Panc1 (cell line): ENCODE data around the gene STK31. TPM values are rescaled to one million over a fixed set of nuclear protein-coding genes. Genes with fewer than 3 reads are reported as not detected.
"Not testable (repeated sequence)": the region's sequence is repeated elsewhere in the genome, so short reads cannot be mapped to it uniquely, and the experiment has no call there.

ENCODE experiments used
- ATAC-seq: fragments of 200-7000 bp; cut with Tn5 transposase; 2 replicates; pipeline ENCODE4 v1.9.1; 2020; ENCODE audit warnings: mild to moderate bottlenecking, moderate library complexity
- BruUV-seq: library from RNA; stranded (reverse); fragments of 400-500 nt; replicated peaks from 2 replicates; lab custom pipeline; 2021; lab: Mats Ljungman, UMichigan
- CTCF ChIA-PET: fragments of 300-600 bp; sonication (Branson Sonifier 250); formaldehyde crosslinking; loops from one replicate; lab custom pipeline; 2022; ENCODE audit warnings: antibody characterized with exemption; lab: Charles Lee
- POLR2A ChIA-PET: fragments of 300-600 bp; sonication (Branson Sonifier 250); formaldehyde crosslinking; loops from one replicate; lab custom pipeline; 2022; ENCODE audit warnings: antibody characterized with exemption; lab: Charles Lee
- DNase-seq: peaks from one replicate; pipeline ENCODE4 v3.0.0-alpha.2; 2010; ENCODE audit warnings: low read depth, low spot score
- H3K27ac ChIP-seq: 2 replicates; pipeline ENCODE4 v1.5.1; 2011; ENCODE audit warnings: mild to moderate bottlenecking, low read length, inconsistent platforms
- H3K27me3 ChIP-seq: fragments of 200-500 bp; sonication (Bioruptor generic); 2 replicates; pipeline ENCODE4 v1.6.0; 2014; ENCODE audit warnings: low read length, inconsistent platforms; ENCODE audit not compliant: control insufficient read depth, insufficient read depth
- H3K36me3 ChIP-seq: fragments of 200-500 bp; sonication (Bioruptor generic); 2 replicates; pipeline ENCODE4 v1.5.1; 2014; ENCODE audit warnings: inconsistent platforms, mild to moderate bottlenecking, low read length, moderate library complexity; ENCODE audit not compliant: control insufficient read depth, insufficient read depth
- H3K4me1 ChIP-seq: 2 replicates; pipeline ENCODE4 v1.5.1; 2011; ENCODE audit warnings: inconsistent platforms, mild to moderate bottlenecking, low read length, moderate library complexity; ENCODE audit not compliant: control insufficient read depth, insufficient read depth
- H3K4me3 ChIP-seq, 2 experiments: 2 replicates each; pipeline ENCODE4 v1.5.1; 2011 to 2012; ENCODE audit warnings: low read depth in 2 of 2, low read length in 2 of 2, mild to moderate bottlenecking in 2 of 2, inconsistent platforms in 1 of 2, moderate library complexity in 1 of 2
- H3K9me3 ChIP-seq: fragments of 200-500 bp; sonication (Bioruptor generic); 2 replicates; pipeline ENCODE4 v1.5.1; 2014; ENCODE audit warnings: low read depth, mild to moderate bottlenecking, inconsistent platforms, low read length, moderate library complexity; ENCODE audit not compliant: control insufficient read depth, insufficient read depth
- CTCF ChIP-seq: fragments of 450-650 bp; IDR thresholded peaks from 2 replicates; pipeline ENCODE4 v1.5.1; 2017; ENCODE audit warnings: mild to moderate bottlenecking
- POLR2AphosphoS5 ChIP-seq: IDR thresholded peaks from 2 replicates; pipeline ENCODE4 v1.6.1; 2012; ENCODE audit warnings: mild to moderate bottlenecking, low read depth, low read length, moderate library complexity
- REST ChIP-seq, 2 experiments: IDR thresholded peaks; 2 replicates each; pipeline ENCODE4 v1.6.1; 2011 to 2012; ENCODE audit warnings: low read depth in 2 of 2, control low read depth in 1 of 2, low read length in 1 of 2, mild to moderate bottlenecking in 1 of 2, moderate library complexity in 1 of 2; ENCODE audit not compliant: insufficient read depth in 1 of 2
- SIN3A ChIP-seq: IDR thresholded peaks from 2 replicates; pipeline ENCODE4 v1.6.1; 2012; ENCODE audit warnings: low read depth, mild to moderate bottlenecking, low read length, moderate library complexity, borderline replicate concordance; ENCODE audit not compliant: insufficient read depth
- TCF7L2 ChIP-seq: IDR thresholded peaks from 2 replicates; pipeline ENCODE4 v1.6.1; 2011; ENCODE audit warnings: mild to moderate bottlenecking, low read depth, low read length, inconsistent platforms
- in situ Hi-C: cut with HindIII; loops from 2 replicates; pipeline ENCODE4 v1.10.0; 2016; ENCODE audit warnings: low sequenced_read_pairs, low pct_unique_long_range_greater_than_20kb
- intact Hi-C: fragments of 100-400 bp; cut with micrococcal nuclease; formaldehyde crosslinking; loops from one replicate; pipeline ENCODE4 v1.10.0; 2022; ENCODE audit not compliant: unreplicated experiment
- total RNA-seq: library from RNA; stranded (reverse); gene quantifications from one replicate; pipeline ENCODE4 v1.2.1, GENCODE V29; 2021; ENCODE audit not compliant: unreplicated experiment

Gene STK31
- total RNA-seq, 1 experiment from 2014 or later = 1.0 TPM

- ATAC-seq (no peak), DNase-seq (no peak)
- H3K36me3 ChIP-seq = no peaks in the 10 kb centered on the region
- no peak overlapping the region for H3K27ac ChIP-seq
- no peak overlapping the region for H3K4me3 ChIP-seq
- no TSS peak for BruUV-seq
- no peaks in the 10 kb centered on the region for H3K9me3 ChIP-seq
- intact Hi-C loops (no loop called here), in situ Hi-C loops (no loop called here)
- ChIA-PET POLR2A (no interaction called here), CTCF (no interaction called here)
- TF ChIP-seq SIN3A (no peak), POLR2AphosphoS5 (no peak), REST (IDR thresholded peaks at IDR 0.05; ENCODE audit: insufficient read depth in 1 of 2, low read depth in 2 of 2, low read length in 1 of 2) (no peak)
- H3K27me3 ChIP-seq = no peaks in the 10 kb centered on the region
- H3K4me1 ChIP-seq = no peaks in the 10 kb centered on the region
Measured at GRCh38 chr7:23833405-23833804, 123.4 kb downstream of the STK31 start.

- H3K27ac ChIP-seq, H3K9me3 ChIP-seq, H3K4me1 ChIP-seq, H3K4me3 ChIP-seq, DNase-seq, H3K36me3 ChIP-seq, CTCF ChIA-PET, intact Hi-C loops, POLR2A ChIA-PET, ATAC-seq, H3K27me3 ChIP-seq, in situ Hi-C loops, BruUV-seq: not testable (repeated sequence)
Measured at GRCh38 chr7:23844837-23845236, 134.8 kb downstream of the STK31 start.

- H3K4me3 ChIP-seq = no peak overlapping the region
- H3K9me3 ChIP-seq = no peaks in the 10 kb centered on the region; the same call in 1 of the 2 replicates
- DNase-seq (no peak), ATAC-seq (no peak)
- in situ Hi-C loops (no loop called here), intact Hi-C loops (no loop called here)
- no peaks in the 10 kb centered on the region for H3K27me3 ChIP-seq
- no peak for TF ChIP-seq CTCF
- TF ChIP-seq POLR2AphosphoS5 = no peak
- no peak for TF ChIP-seq TCF7L2
- TF ChIP-seq SIN3A = no peak
- TF ChIP-seq REST (IDR thresholded peaks at IDR 0.05; ENCODE audit: insufficient read depth in 1 of 2, low read depth in 2 of 2, low read length in 1 of 2) = no peak
- H3K36me3 ChIP-seq = no peaks in the 10 kb centered on the region
- no peaks in the 10 kb centered on the region for H3K4me1 ChIP-seq
- ChIA-PET POLR2A (no interaction called here), CTCF (no interaction called here)
- no TSS peak for BruUV-seq
- no peak overlapping the region for H3K27ac ChIP-seq
Measured at GRCh38 chr7:23852135-23852534, 142.1 kb downstream of the STK31 start.
